ENCODE results near the gene ZNF473.

DNA sequence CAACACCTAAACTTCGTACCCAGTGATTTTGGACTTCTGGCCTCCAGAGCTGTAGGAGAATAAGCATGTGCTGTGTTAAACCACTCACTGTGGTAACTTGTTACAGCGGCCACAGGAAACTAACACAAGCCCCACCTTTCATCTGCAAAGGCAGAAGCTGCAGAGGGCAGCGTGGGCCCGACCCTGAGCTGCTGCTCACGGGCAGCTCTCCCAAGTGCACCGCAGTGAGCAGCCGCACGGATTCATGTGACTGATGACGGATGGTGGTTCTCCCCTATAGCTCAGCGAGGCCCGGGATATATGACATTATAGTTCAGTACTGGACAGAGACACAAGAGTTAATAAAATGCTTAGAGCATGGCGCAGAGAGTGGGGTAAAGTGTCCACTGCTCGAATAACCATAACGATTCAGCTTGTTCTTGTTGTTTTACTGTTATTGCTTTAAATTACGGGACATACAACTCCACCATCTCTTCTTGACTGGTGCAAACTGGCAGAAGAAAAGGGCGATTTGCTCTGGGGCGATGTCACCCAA lies 22.5 kb upstream of the ZNF473 start:
- TF ChIP-seq, protein P1, sequence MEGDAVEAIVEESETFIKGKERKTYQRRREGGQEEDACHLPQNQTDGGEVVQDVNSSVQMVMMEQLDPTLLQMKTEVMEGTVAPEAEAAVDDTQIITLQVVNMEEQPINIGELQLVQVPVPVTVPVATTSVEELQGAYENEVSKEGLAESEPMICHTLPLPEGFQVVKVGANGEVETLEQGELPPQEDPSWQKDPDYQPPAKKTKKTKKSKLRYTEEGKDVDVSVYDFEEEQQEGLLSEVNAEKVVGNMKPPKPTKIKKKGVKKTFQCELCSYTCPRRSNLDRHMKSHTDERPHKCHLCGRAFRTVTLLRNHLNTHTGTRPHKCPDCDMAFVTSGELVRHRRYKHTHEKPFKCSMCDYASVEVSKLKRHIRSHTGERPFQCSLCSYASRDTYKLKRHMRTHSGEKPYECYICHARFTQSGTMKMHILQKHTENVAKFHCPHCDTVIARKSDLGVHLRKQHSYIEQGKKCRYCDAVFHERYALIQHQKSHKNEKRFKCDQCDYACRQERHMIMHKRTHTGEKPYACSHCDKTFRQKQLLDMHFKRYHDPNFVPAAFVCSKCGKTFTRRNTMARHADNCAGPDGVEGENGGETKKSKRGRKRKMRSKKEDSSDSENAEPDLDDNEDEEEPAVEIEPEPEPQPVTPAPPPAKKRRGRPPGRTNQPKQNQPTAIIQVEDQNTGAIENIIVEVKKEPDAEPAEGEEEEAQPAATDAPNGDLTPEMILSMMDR (IDR thresholded peaks at IDR 0.05), result no peak
- TF ChIP-seq POLR2AphosphoS5 (IDR thresholded peaks at IDR 0.05; ENCODE audit: low read depth, low read length), result no peak
- no peak for TF ChIP-seq TCF7L2 (IDR thresholded peaks at IDR 0.05; ENCODE audit: low read depth, low read length)
- no peak for TF ChIP-seq REST (IDR thresholded peaks at IDR 0.05; ENCODE audit: insufficient read depth in 1 of 2, low read depth in 2 of 2, low read length in 1 of 2)
- TF ChIP-seq SIN3A (IDR thresholded peaks at IDR 0.05; ENCODE audit: borderline replicate concordance, insufficient read depth, low read depth, low read length), result no peak

Measured in Panc1 (cell line).